DLD1 (cell line): ENCODE measurements around the gene FAM219A.

Experiments used
- in situ Hi-C: cut with HindIII; loops from 2 replicates; pipeline ENCODE4 v1.10.0; 2017; ENCODE audit warnings: low sequenced_read_pairs

The FAM219A gene

GRCh38 chr9:34450644-34451043 lies 7.7 kb downstream of the FAM219A start:
- in situ Hi-C loops = no loop called here

- in situ Hi-C loops = loop anchor here (25.0 kb wide), 1 partner anchor 140 kb away; the partner anchor contains the start of gene CNTFR
Observed at GRCh38 chr9:34446951-34447350, 11.4 kb downstream of the FAM219A start.

- in situ Hi-C loops = loop anchor here (25.0 kb wide), 1 partner anchor 141 kb away; the partner anchor contains the start of gene CNTFR
Observed at GRCh38 chr9:34446468-34446891, 11.9 kb downstream of the FAM219A start.

- in situ Hi-C loops = loop anchor here (25.0 kb wide), 1 partner anchor 143 kb away; the partner anchor contains the start of gene CNTFR
Observed at GRCh38 chr9:34443976-34444375, 14.4 kb downstream of the FAM219A start.

- in situ Hi-C loops = loop anchor here (25.0 kb wide), 1 partner anchor 144 kb away; the partner anchor contains the start of gene CNTFR
Observed at GRCh38 chr9:34443533-34443932, 14.8 kb downstream of the FAM219A start.

- in situ Hi-C loops = loop anchor here (25.0 kb wide), 1 partner anchor 145 kb away; the partner anchor contains the start of gene CNTFR
Observed at GRCh38 chr9:34442770-34443169, 15.6 kb downstream of the FAM219A start.

- in situ Hi-C loops = loop anchor here (25.0 kb wide), 1 partner anchor 147 kb away; the partner anchor contains the start of gene CNTFR
Observed at GRCh38 chr9:34440017-34440416, 18.4 kb downstream of the FAM219A start.

GRCh38 chr9:34438465-34438864 lies 19.9 kb downstream of the FAM219A start:
- in situ Hi-C loops = loop anchor here (25.0 kb wide), 1 partner anchor 149 kb away; the partner anchor contains the start of gene CNTFR

- in situ Hi-C loops = loop anchor here (25.0 kb wide), 1 partner anchor 149 kb away; the partner anchor contains the start of gene CNTFR
Observed at GRCh38 chr9:34437926-34438307, 20.5 kb downstream of the FAM219A start.

GRCh38 chr9:34437006-34437925 lies 21.1 kb downstream of the FAM219A start:
- in situ Hi-C loops = loop anchor here (25.0 kb wide), 1 partner anchor 150 kb away; the partner anchor contains the start of gene CNTFR

GRCh38 chr9:34431667-34432066 lies 26.7 kb downstream of the FAM219A start:
- in situ Hi-C loops = loop anchor here (25.0 kb wide), 1 partner anchor 156 kb away; the partner anchor contains the start of gene CNTFR

- in situ Hi-C loops = loop anchor here (25.0 kb wide), 1 partner anchor 156 kb away; the partner anchor contains the start of gene CNTFR
Observed at GRCh38 chr9:34430843-34431437, 27.4 kb downstream of the FAM219A start.

GRCh38 chr9:34428325-34428958 lies 29.9 kb downstream of the FAM219A start:
- in situ Hi-C loops = loop anchor here (10.0 to 25.0 kb wide), 2 partner anchors 76 to 159 kb away; partner anchors contain the start of gene CNTFR

GRCh38 chr9:34426347-34427074 lies 31.9 kb downstream of the FAM219A start:
- in situ Hi-C loops = loop anchor here (10.0 to 25.0 kb wide), 2 partner anchors 78 to 161 kb away; partner anchors contain the start of gene CNTFR

- in situ Hi-C loops = loop anchor here (10.0 kb wide), 1 partner anchor 85 kb away; no protein-coding TSS in a partner anchor
Observed at GRCh38 chr9:34419716-34420504, 38.5 kb downstream of the FAM219A start.

- in situ Hi-C loops = no loop called here
Observed at GRCh38 chr9:34417734-34418133, 40.6 kb downstream of the FAM219A start.

- in situ Hi-C loops = no loop called here
Observed at GRCh38 chr9:34413231-34413852, 45.0 kb downstream of the FAM219A start.

- in situ Hi-C loops = no loop called here
Observed at GRCh38 chr9:34412336-34412735, 46.0 kb downstream of the FAM219A start.
